GM13977 (cell line): Measurements from ENCODE around the gene CHN1.

Source experiments
- DNase-seq: peaks from one replicate; pipeline ENCODE4 v3.0.0; 2012; ENCODE audit warnings: low spot score
- in situ Hi-C: fragments of 300-500 bp; cut with MboI; formaldehyde crosslinking; loops from one replicate; pipeline ENCODE4 v1.12.0; 2022; ENCODE audit warnings: low sequenced_read_pairs, low pct_unique_long_range_greater_than_20kb, mixed read lengths, inconsistent platforms; ENCODE audit not compliant: unreplicated experiment
- TF ChIP-seq, protein P1 (sequence below): IDR thresholded peaks from 2 replicates; pipeline ENCODE4 v1.5.1; 2012; ENCODE audit warnings: mild to moderate bottlenecking, control low read depth; ENCODE audit not compliant: insufficient read depth; ENCODE audit errors: extremely low read depth, missing control alignments

The CHN1 gene

DNA sequence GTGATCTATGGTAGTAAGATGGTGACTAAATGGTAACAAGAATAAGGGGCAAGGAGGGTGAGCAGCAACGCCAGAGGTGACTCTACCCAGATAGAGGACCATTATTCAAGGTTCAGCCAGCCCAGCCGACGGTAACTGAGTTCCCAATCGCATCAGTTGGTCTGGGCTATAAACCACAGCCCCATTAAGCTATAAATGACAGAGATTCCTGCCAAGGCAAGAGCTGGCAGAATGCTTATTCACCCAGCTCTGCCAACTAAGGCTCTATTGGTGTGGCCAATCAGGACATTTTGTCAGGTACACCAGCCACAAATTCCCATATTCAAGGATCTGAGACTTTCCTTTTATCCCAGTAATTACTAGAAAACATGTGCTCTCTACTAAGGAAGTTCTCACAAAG, 3.6 kb downstream of the CHN1 start:
- no peak for DNase-seq
- in situ Hi-C loops: no loop called here
- TF ChIP-seq, protein P1, sequence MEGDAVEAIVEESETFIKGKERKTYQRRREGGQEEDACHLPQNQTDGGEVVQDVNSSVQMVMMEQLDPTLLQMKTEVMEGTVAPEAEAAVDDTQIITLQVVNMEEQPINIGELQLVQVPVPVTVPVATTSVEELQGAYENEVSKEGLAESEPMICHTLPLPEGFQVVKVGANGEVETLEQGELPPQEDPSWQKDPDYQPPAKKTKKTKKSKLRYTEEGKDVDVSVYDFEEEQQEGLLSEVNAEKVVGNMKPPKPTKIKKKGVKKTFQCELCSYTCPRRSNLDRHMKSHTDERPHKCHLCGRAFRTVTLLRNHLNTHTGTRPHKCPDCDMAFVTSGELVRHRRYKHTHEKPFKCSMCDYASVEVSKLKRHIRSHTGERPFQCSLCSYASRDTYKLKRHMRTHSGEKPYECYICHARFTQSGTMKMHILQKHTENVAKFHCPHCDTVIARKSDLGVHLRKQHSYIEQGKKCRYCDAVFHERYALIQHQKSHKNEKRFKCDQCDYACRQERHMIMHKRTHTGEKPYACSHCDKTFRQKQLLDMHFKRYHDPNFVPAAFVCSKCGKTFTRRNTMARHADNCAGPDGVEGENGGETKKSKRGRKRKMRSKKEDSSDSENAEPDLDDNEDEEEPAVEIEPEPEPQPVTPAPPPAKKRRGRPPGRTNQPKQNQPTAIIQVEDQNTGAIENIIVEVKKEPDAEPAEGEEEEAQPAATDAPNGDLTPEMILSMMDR: no peak

DNA sequence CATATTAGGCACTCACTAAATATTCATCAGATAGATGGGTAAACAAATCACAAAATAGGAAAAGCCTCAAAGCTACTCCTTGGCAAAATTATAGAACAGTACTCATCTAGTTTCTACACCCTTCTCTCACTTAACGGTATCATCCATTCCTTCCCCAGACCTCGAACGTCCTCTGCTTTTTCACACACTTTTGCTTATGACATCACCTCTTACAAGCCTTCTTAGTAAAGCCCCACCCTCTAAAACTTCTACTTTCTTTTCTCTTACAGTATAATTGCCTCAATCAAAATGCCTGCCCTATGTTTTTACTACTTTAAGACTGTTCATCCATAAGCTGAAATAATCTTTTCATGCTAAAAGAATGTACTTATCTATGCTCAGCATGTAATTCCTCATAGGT, 8.1 kb downstream of the CHN1 start:
- no peak for DNase-seq
- in situ Hi-C loops: no loop called here

DNA sequence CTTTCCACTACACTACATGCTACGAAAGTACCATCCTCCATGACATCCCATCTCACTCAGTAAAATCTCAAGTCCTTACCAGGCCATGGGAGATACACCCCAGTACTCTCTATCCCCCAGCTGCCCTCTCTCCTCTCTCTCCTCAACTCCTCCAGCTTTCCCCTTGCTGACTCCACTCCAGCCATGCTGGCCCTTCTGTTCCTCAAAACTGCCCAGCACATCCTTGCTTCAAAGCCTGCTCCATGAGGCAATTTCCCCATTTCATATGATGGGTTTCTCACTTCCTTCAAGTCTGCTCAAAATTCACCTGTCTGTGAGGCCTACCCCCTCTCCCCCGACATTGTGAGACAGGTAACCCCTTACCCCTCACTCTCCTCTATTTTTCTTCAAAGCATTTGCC, 8.6 kb downstream of the CHN1 start:
- in situ Hi-C loops: no loop called here
- DNase-seq: no peak
- TF ChIP-seq, protein P1: no peak

More for the DNA sequence above, 8.1 kb downstream of the CHN1 start:
- TF ChIP-seq, protein P1: no peak

DNA sequence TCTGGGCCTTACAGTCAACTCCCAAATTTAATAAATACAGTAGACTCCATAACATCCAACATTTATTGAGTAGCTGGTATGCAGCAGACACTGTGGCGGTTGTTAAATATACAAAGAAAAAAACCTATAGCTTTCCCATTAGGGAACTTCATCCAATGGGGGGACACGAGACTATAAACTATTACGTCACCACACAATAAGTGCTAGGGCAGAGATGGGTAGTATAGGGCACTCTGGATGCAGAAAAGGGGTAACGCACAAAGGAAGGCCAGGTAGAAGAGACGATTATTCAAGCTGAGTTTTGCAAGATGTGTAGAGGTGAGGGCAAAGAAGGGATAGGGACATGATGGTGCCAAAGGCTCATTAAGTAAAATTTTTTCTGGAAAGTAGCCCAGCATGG, 10.8 kb downstream of the CHN1 start:
- in situ Hi-C loops: no loop called here
- TF ChIP-seq, protein P1: no peak
- DNase-seq: no peak

DNA sequence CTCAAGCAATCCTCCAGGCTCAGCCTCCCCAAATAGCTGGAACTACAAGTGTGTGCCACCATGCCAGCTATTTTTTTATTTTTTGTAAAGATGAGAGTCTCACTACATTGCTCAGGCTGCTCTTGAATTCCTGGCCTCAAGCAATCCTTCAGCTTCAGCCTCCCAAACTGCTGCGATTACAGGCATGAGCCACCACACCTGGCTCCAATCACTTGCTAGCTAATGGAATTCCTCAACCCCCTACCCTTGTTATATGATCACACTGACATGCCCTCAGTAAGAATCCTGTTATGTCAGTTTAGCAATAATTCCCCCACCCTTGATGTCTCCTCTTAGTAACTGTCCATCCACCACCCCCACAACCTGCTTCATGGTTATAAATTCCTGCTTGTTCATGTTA, 12.3 kb downstream of the CHN1 start:
- TF ChIP-seq, protein P1: no peak
- DNase-seq: no peak
- in situ Hi-C loops: no loop called here

DNA sequence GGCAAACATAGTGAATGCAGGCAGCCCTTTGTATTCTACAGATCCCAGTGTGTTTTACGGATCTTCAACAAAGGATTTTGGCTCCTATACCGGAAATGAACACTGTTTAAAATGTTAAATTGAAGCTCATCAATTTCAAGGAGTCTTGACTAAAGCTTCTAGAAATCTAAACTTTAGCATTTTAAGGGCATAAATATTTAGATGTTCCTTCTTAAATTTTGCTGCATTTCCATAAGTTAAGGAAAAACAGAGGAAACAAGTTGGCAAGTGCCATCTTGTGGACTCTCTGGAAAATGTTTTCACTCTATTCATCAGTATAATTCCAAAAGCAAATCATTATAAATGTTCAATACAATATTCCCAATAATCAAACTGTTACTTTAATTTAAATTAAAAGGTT, 19.6 kb downstream of the CHN1 start:
- DNase-seq: no peak
- TF ChIP-seq, protein P1: no peak
- in situ Hi-C loops: no loop called here

DNA sequence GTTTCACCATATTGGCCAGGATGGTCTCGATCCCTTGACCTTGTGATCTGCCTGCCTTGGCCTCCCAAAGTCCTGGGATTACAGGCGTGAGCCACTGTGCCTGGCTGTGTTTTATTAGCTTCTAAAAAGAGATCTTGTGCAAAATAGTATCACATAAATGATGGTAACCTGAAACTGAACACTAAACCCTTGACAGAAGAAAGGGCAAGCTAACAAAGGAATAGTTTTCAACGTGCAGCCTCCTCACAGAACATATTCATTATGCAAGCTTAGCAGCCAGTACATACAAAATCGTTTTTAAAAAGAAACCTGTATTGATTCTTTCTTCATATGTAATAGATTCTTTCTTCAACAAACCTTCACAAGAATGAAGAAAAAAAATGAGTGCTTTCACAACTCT, 20.6 kb downstream of the CHN1 start:
- no peak for DNase-seq
- in situ Hi-C loops: no loop called here
- TF ChIP-seq, protein P1: no peak
